ENCODE data around the gene TRPV5.

DNA sequence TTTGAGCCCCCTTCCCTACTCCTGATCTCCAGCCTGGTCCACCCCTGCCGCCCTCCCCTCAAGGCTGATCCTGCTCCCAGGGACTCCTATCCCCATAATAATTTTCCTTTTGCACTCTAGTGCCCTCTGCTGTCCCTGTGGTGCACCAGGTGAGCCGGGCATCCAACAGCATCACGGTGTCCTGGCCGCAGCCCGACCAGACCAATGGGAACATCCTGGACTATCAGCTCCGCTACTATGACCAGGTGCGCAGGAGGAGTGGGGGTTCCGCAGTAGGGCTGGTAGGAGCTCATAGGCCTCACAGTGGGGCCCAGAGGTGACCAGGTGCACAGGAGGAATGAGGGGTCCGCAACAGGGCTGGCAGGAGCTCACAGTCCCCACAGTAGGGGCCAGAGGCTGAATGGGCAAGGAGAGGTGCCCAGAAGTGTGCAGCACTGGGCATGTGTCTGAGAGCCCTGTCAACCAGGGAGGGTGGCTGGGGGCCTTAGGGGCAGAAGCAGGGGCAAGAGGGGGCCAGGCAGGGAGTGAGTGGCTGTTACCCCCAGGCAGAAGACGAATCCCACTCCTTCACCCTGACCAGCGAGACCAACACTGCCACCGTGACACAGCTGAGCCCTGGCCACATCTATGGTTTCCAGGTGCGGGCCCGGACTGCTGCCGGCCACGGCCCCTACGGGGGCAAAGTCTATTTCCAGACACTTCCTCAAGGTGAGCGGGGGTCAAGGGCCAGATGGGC is 67.0 kb downstream of the TRPV5 start:
- TF ChIP-seq YY1 (IDR thresholded peaks at IDR 0.05) (no peak), SP1 (IDR thresholded peaks at IDR 0.05) (no peak)
- TF ChIP-seq, protein P1, sequence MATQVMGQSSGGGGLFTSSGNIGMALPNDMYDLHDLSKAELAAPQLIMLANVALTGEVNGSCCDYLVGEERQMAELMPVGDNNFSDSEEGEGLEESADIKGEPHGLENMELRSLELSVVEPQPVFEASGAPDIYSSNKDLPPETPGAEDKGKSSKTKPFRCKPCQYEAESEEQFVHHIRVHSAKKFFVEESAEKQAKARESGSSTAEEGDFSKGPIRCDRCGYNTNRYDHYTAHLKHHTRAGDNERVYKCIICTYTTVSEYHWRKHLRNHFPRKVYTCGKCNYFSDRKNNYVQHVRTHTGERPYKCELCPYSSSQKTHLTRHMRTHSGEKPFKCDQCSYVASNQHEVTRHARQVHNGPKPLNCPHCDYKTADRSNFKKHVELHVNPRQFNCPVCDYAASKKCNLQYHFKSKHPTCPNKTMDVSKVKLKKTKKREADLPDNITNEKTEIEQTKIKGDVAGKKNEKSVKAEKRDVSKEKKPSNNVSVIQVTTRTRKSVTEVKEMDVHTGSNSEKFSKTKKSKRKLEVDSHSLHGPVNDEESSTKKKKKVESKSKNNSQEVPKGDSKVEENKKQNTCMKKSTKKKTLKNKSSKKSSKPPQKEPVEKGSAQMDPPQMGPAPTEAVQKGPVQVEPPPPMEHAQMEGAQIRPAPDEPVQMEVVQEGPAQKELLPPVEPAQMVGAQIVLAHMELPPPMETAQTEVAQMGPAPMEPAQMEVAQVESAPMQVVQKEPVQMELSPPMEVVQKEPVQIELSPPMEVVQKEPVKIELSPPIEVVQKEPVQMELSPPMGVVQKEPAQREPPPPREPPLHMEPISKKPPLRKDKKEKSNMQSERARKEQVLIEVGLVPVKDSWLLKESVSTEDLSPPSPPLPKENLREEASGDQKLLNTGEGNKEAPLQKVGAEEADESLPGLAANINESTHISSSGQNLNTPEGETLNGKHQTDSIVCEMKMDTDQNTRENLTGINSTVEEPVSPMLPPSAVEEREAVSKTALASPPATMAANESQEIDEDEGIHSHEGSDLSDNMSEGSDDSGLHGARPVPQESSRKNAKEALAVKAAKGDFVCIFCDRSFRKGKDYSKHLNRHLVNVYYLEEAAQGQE (IDR thresholded peaks at IDR 0.05) = no peak
- TF ChIP-seq, protein P2, sequence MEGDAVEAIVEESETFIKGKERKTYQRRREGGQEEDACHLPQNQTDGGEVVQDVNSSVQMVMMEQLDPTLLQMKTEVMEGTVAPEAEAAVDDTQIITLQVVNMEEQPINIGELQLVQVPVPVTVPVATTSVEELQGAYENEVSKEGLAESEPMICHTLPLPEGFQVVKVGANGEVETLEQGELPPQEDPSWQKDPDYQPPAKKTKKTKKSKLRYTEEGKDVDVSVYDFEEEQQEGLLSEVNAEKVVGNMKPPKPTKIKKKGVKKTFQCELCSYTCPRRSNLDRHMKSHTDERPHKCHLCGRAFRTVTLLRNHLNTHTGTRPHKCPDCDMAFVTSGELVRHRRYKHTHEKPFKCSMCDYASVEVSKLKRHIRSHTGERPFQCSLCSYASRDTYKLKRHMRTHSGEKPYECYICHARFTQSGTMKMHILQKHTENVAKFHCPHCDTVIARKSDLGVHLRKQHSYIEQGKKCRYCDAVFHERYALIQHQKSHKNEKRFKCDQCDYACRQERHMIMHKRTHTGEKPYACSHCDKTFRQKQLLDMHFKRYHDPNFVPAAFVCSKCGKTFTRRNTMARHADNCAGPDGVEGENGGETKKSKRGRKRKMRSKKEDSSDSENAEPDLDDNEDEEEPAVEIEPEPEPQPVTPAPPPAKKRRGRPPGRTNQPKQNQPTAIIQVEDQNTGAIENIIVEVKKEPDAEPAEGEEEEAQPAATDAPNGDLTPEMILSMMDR (IDR thresholded peaks at IDR 0.05; ENCODE audit: low read depth, low read length, missing input control) = peak; percentile 74

Measured in liver (tissue), 3 donors.